IMR-90 (cell line): ENCODE measurements around the gene CDC42BPA. TPM values are rescaled to one million over a fixed set of nuclear protein-coding genes. Genes with fewer than 3 reads are reported as not detected.

Experiments
- ATAC-seq: fragments of 200-7000 bp; cut with Tn5 transposase; 2 replicates; pipeline ENCODE4 v1.9.1; 2020; ENCODE audit warnings: low read depth, mild to moderate bottlenecking, moderate library complexity
- BruUV-seq: library from RNA; stranded (reverse); fragments of 400-500 nt; replicated peaks from 2 replicates; lab custom pipeline; 2021; lab: Mats Ljungman, UMichigan
- CTCF ChIA-PET: fragments of 300-600 bp; formaldehyde crosslinking; extraction: SDS; loops from one replicate; lab custom pipeline; 2021; ENCODE audit warnings: antibody characterized with exemption; lab: Yijun Ruan, JAX
- POLR2A ChIA-PET: fragments of 300-600 bp; sonication (Branson Sonifier 250); formaldehyde crosslinking; loops from one replicate; lab custom pipeline; 2022; ENCODE audit warnings: antibody characterized with exemption; ENCODE audit not compliant: unreplicated experiment; lab: Charles Lee
- DNase-seq: peaks from one replicate; pipeline ENCODE4 v3.0.0; 2013
- H2AFZ ChIP-seq: replicated peaks from 2 replicates; pipeline ENCODE3; 2013; ENCODE audit warnings: low read length, mild to moderate bottlenecking; ENCODE audit not compliant: poor library complexity
- H2AK5ac ChIP-seq: 2 replicates; pipeline ENCODE4 v1.6.1; 2013; ENCODE audit warnings: low read depth, low read length, inconsistent platforms
- H2AK9ac ChIP-seq: replicated peaks from 2 replicates; pipeline ENCODE3; 2013; ENCODE audit warnings: mild to moderate bottlenecking, low read depth, low read length, moderate library complexity; ENCODE audit not compliant: poor library complexity
- H2BK120ac ChIP-seq: 2 replicates; pipeline ENCODE4 v1.6.1; 2013; ENCODE audit warnings: low read depth, low read length, inconsistent platforms
- H2BK15ac ChIP-seq: 3 replicates; pipeline ENCODE4 v1.6.1; 2013; ENCODE audit warnings: low read depth, low read length, inconsistent platforms
- H2BK20ac ChIP-seq: 2 replicates; pipeline ENCODE4 v1.6.1; 2013; ENCODE audit warnings: low read depth, mild to moderate bottlenecking, inconsistent platforms, low read length, moderate library complexity
- H2BK5ac ChIP-seq: 2 replicates; pipeline ENCODE4 v1.6.1; 2013; ENCODE audit warnings: mild to moderate bottlenecking, low read depth, low read length, inconsistent platforms; ENCODE audit not compliant: poor library complexity, severe bottlenecking
- H3K14ac ChIP-seq: replicated peaks from 2 replicates; pipeline ENCODE4 v1.6.1; 2013; ENCODE audit warnings: low read depth, low read length, inconsistent platforms
- H3K18ac ChIP-seq: 2 replicates; pipeline ENCODE4 v1.6.1; 2013; ENCODE audit warnings: low read depth, low read length, control low read depth
- H3K23ac ChIP-seq: 2 replicates; pipeline ENCODE4 v1.6.1; 2013; ENCODE audit warnings: low read depth, low read length, inconsistent platforms
- H3K27ac ChIP-seq: 2 replicates; pipeline ENCODE4 v1.5.1; 2013; ENCODE audit warnings: mild to moderate bottlenecking, control low read depth, low read length; ENCODE audit not compliant: insufficient read depth
- H3K27me3 ChIP-seq: 2 replicates; pipeline ENCODE4 v1.6.1; 2013; ENCODE audit warnings: low read length; ENCODE audit not compliant: control insufficient read depth, insufficient read depth
- H3K36me3 ChIP-seq: 2 replicates; pipeline ENCODE4 v1.6.1; 2013; ENCODE audit warnings: low read length, mixed read lengths; ENCODE audit not compliant: control insufficient read depth, insufficient read depth
- H3K4ac ChIP-seq: 2 replicates; pipeline ENCODE4 v1.6.1; 2013; ENCODE audit warnings: low read depth, low read length, inconsistent platforms
- H3K4me1 ChIP-seq: 2 replicates; pipeline ENCODE4 v1.6.1; 2013; ENCODE audit warnings: low read length, mixed read lengths; ENCODE audit not compliant: control insufficient read depth, insufficient read depth
- H3K4me2 ChIP-seq: 2 replicates; pipeline ENCODE4 v1.6.1; 2013; ENCODE audit warnings: low read depth, mild to moderate bottlenecking, control low read depth, low read length, moderate library complexity
- H3K4me3 ChIP-seq: 2 replicates; pipeline ENCODE4 v1.5.1; 2013; ENCODE audit warnings: low read depth, mild to moderate bottlenecking, control low read depth, low read length, moderate library complexity; ENCODE audit not compliant: insufficient read depth
- H3K56ac ChIP-seq: 2 replicates; pipeline ENCODE4 v1.6.1; 2013; ENCODE audit warnings: low read length, inconsistent platforms; ENCODE audit not compliant: insufficient read depth; ENCODE audit errors: extremely low read depth
- H3K79me1 ChIP-seq, 2 experiments: 2 replicates each; pipeline ENCODE4 v1.6.1; 2013; ENCODE audit warnings: low read length in 2 of 2, inconsistent platforms in 1 of 2, low read depth in 1 of 2
- H3K9ac ChIP-seq: 2 replicates; pipeline ENCODE4 v1.6.1; 2013; ENCODE audit warnings: low read depth, low read length, control low read depth
- H3K9me1 ChIP-seq: 2 replicates; pipeline ENCODE4 v1.6.1; 2013; ENCODE audit warnings: low read length, inconsistent platforms; ENCODE audit not compliant: insufficient read depth
- H3K9me3 ChIP-seq: 2 replicates; pipeline ENCODE4 v1.6.1; 2013; ENCODE audit warnings: low read length; ENCODE audit not compliant: control insufficient read depth, insufficient read depth
- H4K20me1 ChIP-seq: 2 replicates; pipeline ENCODE4 v1.6.1; 2013; ENCODE audit warnings: low read length, inconsistent platforms; ENCODE audit not compliant: insufficient read depth
- H4K5ac ChIP-seq: 2 replicates; pipeline ENCODE4 v1.6.1; 2013; ENCODE audit warnings: mild to moderate bottlenecking, low read depth, low read length, control low read depth
- H4K8ac ChIP-seq, 2 experiments: 2 replicates each; pipeline ENCODE4 v1.6.1; 2013; ENCODE audit warnings: low read depth in 2 of 2, low read length in 2 of 2, control low read depth in 1 of 2, inconsistent platforms in 1 of 2
- H4K91ac ChIP-seq: 2 replicates; pipeline ENCODE4 v1.6.1; 2013; ENCODE audit warnings: low read depth, low read length, inconsistent platforms; ENCODE audit not compliant: insufficient read depth
- BHLHE40 ChIP-seq: fragments of 150-350 bp; IDR thresholded peaks from 2 replicates; pipeline ENCODE4 v1.6.1; 2016; ENCODE audit warnings: mild to moderate bottlenecking, low read depth, low read length
- CHD1 ChIP-seq: IDR thresholded peaks from 2 replicates; pipeline ENCODE4 v1.6.1; 2012; ENCODE audit warnings: low read depth, low read length, improper control_type of control experiment
- FOS ChIP-seq: fragments of 150-350 bp; IDR thresholded peaks from 2 replicates; pipeline ENCODE4 v1.6.1; 2016; ENCODE audit warnings: low read depth, low read length
- MAFK ChIP-seq: IDR thresholded peaks from 2 replicates; pipeline ENCODE4 v1.6.1; 2012; ENCODE audit warnings: low read depth, low read length, improper control_type of control experiment
- MAZ ChIP-seq: IDR thresholded peaks from 2 replicates; pipeline ENCODE4 v1.6.1; 2012; ENCODE audit warnings: low read depth, mild to moderate bottlenecking, low read length, improper control_type of control experiment, moderate library complexity, borderline replicate concordance
- MXI1 ChIP-seq: IDR thresholded peaks from 2 replicates; pipeline ENCODE4 v1.6.1; 2012; ENCODE audit warnings: low read depth, mild to moderate bottlenecking, low read length, moderate library complexity, borderline replicate concordance
- NFE2L2 ChIP-seq: fragments of 150-350 bp; IDR thresholded peaks from 2 replicates; pipeline ENCODE4 v1.6.1; 2016; ENCODE audit warnings: low read depth, mild to moderate bottlenecking, low read length
- POLR2A ChIP-seq: IDR thresholded peaks from 2 replicates; pipeline ENCODE4 v1.6.1; 2012; ENCODE audit warnings: mild to moderate bottlenecking, low read depth, low read length
- RAD21 ChIP-seq: IDR thresholded peaks from 2 replicates; pipeline ENCODE4 v1.6.1; 2012; ENCODE audit warnings: low read length, improper control_type of control experiment
- RCOR1 ChIP-seq: IDR thresholded peaks from 2 replicates; pipeline ENCODE4 v1.6.1; 2012; ENCODE audit warnings: mild to moderate bottlenecking, low read length, improper control_type of control experiment; ENCODE audit not compliant: insufficient replicate concordance
- SMC3 ChIP-seq: fragments of 150-350 bp; IDR thresholded peaks from 2 replicates; pipeline ENCODE4 v1.6.1; 2016; ENCODE audit warnings: low read depth, mild to moderate bottlenecking, antibody characterized with exemption, low read length, moderate library complexity
- WGBS, 2 experiments: methylation state at CpG; one replicate each; pipeline versions ENCODE4 v1.1.5 to v1.1.7; 2013; ENCODE audit warnings: missing lambda C conversion rate in 2 of 2; ENCODE audit not compliant: insufficient read length in 1 of 2; ENCODE audit errors: extremely low coverage in 2 of 2; 5-methylcytosine and 5-hydroxymethylcytosine counted together
- dilution Hi-C: fragments of 300-500 bp; cut with HindIII; formaldehyde crosslinking; loops from one replicate; pipeline ENCODE4 v1.14.3; 2018; ENCODE audit warnings: low sequenced_read_pairs; ENCODE audit not compliant: unreplicated experiment
- in situ Hi-C: fragments of 300-500 bp; cut with MboI; formaldehyde crosslinking; loops from 3 replicates; pipeline ENCODE4 v1.14.3; 2019; ENCODE audit warnings: low sequenced_read_pairs, inconsistent platforms, mixed read lengths
- intact Hi-C: fragments of 100-400 bp; cut with micrococcal nuclease; formaldehyde crosslinking; loops from 2 replicates; pipeline ENCODE4 v1.10.0; 2022
- polyA plus RNA-seq, 3 experiments: library from polyadenylated mRNA; depleted of rRNA; stranded (reverse); fragments of >200 nt; gene quantifications; 2 replicates each; pipeline ENCODE4 v1.2.3, GENCODE V29; 2012; ENCODE audit warnings: low replicate concordance in 1 of 3
- total RNA-seq: library from RNA; depleted of rRNA; stranded (reverse); fragments of >200 nt; gene quantifications from 2 replicates; pipeline ENCODE4 v1.2.3, GENCODE V29; 2012
- TF ChIP-seq, protein P1 (sequence below): conservative IDR thresholded peaks from 2 replicates; pipeline ENCODE4 v1.5.1; 2012; ENCODE audit warnings: mild to moderate bottlenecking, low read depth, low read length, improper control_type of control experiment
- TF ChIP-seq, protein P2 (sequence below): fragments of 150-350 bp; IDR thresholded peaks from 2 replicates; pipeline ENCODE4 v1.6.1; 2017; ENCODE audit warnings: mild to moderate bottlenecking, antibody characterized with exemption, low read length, low read depth
- TF ChIP-seq, protein P3 (sequence below): fragments of 150-350 bp; IDR thresholded peaks from 2 replicates; pipeline ENCODE4 v1.6.1; 2016; ENCODE audit warnings: low read depth, mild to moderate bottlenecking, low read length, moderate library complexity, borderline replicate concordance

CDC42BPA gene
- total and polyA plus RNA-seq, 2 of the 4 experiments (the other 2 are of a cell fraction) = 9.4 to 27.8 TPM

DNA sequence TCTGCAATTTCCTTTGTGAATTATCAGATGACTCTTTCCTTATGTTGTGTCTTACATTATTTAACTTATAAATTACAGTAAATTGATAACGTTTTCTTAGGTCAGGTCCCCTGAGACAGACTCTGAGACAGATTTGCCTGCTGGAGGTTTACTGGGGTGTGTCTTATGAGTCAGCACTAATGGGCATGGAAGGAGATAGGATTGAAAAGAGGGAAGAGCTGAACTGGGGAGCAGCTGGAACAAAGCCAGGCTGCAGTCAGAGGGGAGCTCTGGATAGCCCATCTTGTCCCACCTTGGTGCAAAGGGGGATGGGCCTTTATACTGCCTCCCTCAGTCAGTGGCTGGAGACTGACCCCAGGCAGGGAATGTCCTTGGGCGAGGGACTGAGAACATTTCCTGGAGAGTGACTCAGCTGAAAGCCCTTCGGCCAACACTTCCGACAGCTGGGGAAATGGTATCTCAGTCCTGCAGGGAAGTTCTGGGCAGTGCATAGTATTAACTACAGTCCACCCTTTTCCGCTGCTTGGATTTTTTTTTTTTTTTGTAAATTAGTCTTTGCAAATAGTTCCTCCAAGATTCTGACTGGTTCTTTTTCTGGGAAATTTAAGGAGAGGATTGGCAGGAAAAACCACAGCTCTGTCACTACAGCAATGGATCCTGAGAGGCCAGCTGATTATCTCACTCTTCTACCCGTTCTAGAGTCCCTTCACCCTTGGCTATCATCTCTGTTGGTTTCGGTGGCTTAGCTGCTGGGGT is 39.1 kb upstream of the CDC42BPA start:
- CTCF ChIA-PET = no interaction called here
- peak overlapping the region; percentile 97 for H2AK5ac ChIP-seq
- dilution Hi-C loops = no loop called here
- TF ChIP-seq MAZ = 0 out of 2 replicates have a peak, but pooled peaks have one; percentile 20
- TF ChIP-seq RCOR1 = peak; percentile 68
- TF ChIP-seq, protein P1, sequence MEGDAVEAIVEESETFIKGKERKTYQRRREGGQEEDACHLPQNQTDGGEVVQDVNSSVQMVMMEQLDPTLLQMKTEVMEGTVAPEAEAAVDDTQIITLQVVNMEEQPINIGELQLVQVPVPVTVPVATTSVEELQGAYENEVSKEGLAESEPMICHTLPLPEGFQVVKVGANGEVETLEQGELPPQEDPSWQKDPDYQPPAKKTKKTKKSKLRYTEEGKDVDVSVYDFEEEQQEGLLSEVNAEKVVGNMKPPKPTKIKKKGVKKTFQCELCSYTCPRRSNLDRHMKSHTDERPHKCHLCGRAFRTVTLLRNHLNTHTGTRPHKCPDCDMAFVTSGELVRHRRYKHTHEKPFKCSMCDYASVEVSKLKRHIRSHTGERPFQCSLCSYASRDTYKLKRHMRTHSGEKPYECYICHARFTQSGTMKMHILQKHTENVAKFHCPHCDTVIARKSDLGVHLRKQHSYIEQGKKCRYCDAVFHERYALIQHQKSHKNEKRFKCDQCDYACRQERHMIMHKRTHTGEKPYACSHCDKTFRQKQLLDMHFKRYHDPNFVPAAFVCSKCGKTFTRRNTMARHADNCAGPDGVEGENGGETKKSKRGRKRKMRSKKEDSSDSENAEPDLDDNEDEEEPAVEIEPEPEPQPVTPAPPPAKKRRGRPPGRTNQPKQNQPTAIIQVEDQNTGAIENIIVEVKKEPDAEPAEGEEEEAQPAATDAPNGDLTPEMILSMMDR = 0 out of 2 replicates have a peak, but pooled peaks have one; percentile 1
- TF ChIP-seq MAFK = peak; percentile 65
- peak; percentile 56; the same call in 1 of the 2 replicates for TF ChIP-seq FOS
- TF ChIP-seq, protein P2, sequence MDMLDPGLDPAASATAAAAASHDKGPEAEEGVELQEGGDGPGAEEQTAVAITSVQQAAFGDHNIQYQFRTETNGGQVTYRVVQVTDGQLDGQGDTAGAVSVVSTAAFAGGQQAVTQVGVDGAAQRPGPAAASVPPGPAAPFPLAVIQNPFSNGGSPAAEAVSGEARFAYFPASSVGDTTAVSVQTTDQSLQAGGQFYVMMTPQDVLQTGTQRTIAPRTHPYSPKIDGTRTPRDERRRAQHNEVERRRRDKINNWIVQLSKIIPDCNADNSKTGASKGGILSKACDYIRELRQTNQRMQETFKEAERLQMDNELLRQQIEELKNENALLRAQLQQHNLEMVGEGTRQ = no peak
- TF ChIP-seq CHD1 = no peak
- peak; percentile 77 for TF ChIP-seq NFE2L2
- no peak for TF ChIP-seq POLR2A
- TF ChIP-seq MXI1 = no peak
- no peak for TF ChIP-seq BHLHE40
- TF ChIP-seq RAD21 = no peak
- TF ChIP-seq SMC3 = no peak
- TF ChIP-seq, protein P3, sequence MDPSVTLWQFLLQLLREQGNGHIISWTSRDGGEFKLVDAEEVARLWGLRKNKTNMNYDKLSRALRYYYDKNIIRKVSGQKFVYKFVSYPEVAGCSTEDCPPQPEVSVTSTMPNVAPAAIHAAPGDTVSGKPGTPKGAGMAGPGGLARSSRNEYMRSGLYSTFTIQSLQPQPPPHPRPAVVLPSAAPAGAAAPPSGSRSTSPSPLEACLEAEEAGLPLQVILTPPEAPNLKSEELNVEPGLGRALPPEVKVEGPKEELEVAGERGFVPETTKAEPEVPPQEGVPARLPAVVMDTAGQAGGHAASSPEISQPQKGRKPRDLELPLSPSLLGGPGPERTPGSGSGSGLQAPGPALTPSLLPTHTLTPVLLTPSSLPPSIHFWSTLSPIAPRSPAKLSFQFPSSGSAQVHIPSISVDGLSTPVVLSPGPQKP = no peak

More for the DNA sequence above, 39.1 kb upstream of the CDC42BPA start:
- H4K91ac ChIP-seq = peak overlapping the region; percentile 94
- peak overlapping the region; percentile 16 to 92 for H4K8ac ChIP-seq
- H3K9me3 ChIP-seq = no peaks in the 10 kb centered on the region
- DNase-seq (peak; percentile 85), ATAC-seq (peak; percentile 95)
- peak overlapping the region; percentile 91 for H2BK20ac ChIP-seq
- H3K9me1 ChIP-seq = peaks cover 10% of the 10 kb centered on the region
- H2BK15ac ChIP-seq = peak overlapping the region; percentile 94; the same call in 2 of the 3 replicates
- H3K56ac ChIP-seq = peak overlapping the region; percentile 50; the same call in 1 of the 2 replicates
- no peak overlapping the region for H3K4me3 ChIP-seq
- no peaks in the 10 kb centered on the region for H3K27me3 ChIP-seq
- no peaks in the 10 kb centered on the region for H3K36me3 ChIP-seq
- H3K23ac ChIP-seq = peak overlapping the region; percentile 78
- POLR2A ChIA-PET = interaction anchor here (0.6 kb wide), 1 partner anchor 419 kb away, joined by 8 read pairs; no protein-coding TSS in a partner anchor
- H2BK5ac ChIP-seq = peak overlapping the region; percentile 56
- peak overlapping the region; percentile 95 for H3K4ac ChIP-seq
- peak overlapping the region; percentile 67 for H3K18ac ChIP-seq
- H3K14ac ChIP-seq = peak overlapping the region; percentile 91
- H3K27ac ChIP-seq = peak overlapping the region; percentile 71
- peak overlapping the region; percentile 18; the same call in 1 of the 2 replicates for H3K4me2 ChIP-seq
- H3K4me1 ChIP-seq = peaks cover 11% of the 10 kb centered on the region; the same call in 1 of the 2 replicates
- H4K20me1 ChIP-seq = 0 out of 2 replicates have a peak, but pooled peaks cover 3% of the 10 kb centered on the region
- peak overlapping the region; percentile 70 for H4K5ac ChIP-seq
- H3K79me1 ChIP-seq = no peaks in the 10 kb centered on the region
- intact Hi-C loops (no loop called here), in situ Hi-C loops (no loop called here)
- no TSS peak for BruUV-seq
- H2AFZ ChIP-seq = peak overlapping the region; percentile 93
- no peak overlapping the region for H3K9ac ChIP-seq
- WGBS, 2 experiments = 0% methylated on average over 1 of the region's 7 CpGs; no CpG with 5 or more reads in 1 of the 2 experiments
- peak overlapping the region; percentile 93 for H2AK9ac ChIP-seq
- H2BK120ac ChIP-seq = peak overlapping the region; percentile 97
